HEK293 (cell line): ENCODE measurements around the gene NAPSA.

Source experiments
- BCL11A ChIP-seq: fragments of 450-650 bp; formaldehyde crosslinking; IDR thresholded peaks from 2 replicates; pipeline ENCODE4 v1.5.1; 2016; ENCODE audit warnings: low read depth, missing biosample characterization, missing genetic modification characterization
- FEZF1 ChIP-seq: fragments of 450-650 bp; formaldehyde crosslinking; IDR thresholded peaks from 2 replicates; pipeline ENCODE4 v1.5.1; 2016; ENCODE audit warnings: missing biosample characterization, missing genetic modification characterization
- HOXC10 ChIP-seq: sonication (generic); formaldehyde crosslinking; IDR thresholded peaks from 2 replicates; pipeline ENCODE4 v1.8.1; 2023; ENCODE audit warnings: mild to moderate bottlenecking, missing genetic modification reagents
- IKZF3 ChIP-seq: fragments of 450-650 bp; IDR thresholded peaks from 2 replicates; pipeline ENCODE4 v1.5.0; 2018; ENCODE audit warnings: missing biosample characterization, mild to moderate bottlenecking, missing genetic modification characterization, moderate library complexity
- KLF16 ChIP-seq: fragments of 450-650 bp; formaldehyde crosslinking; IDR thresholded peaks from 2 replicates; pipeline ENCODE4 v1.5.1; 2017; ENCODE audit warnings: missing biosample characterization, missing genetic modification characterization
- KLF8 ChIP-seq: fragments of 450-650 bp; formaldehyde crosslinking; IDR thresholded peaks from 2 replicates; pipeline ENCODE4 v1.5.1; 2016; ENCODE audit warnings: missing biosample characterization, missing genetic modification characterization
- REPIN1 ChIP-seq: fragments of 450-650 bp; formaldehyde crosslinking; IDR thresholded peaks from 2 replicates; pipeline ENCODE4 v1.5.1; 2017; ENCODE audit warnings: missing biosample characterization, missing genetic modification characterization, low read depth
- SP7 ChIP-seq: fragments of 450-650 bp; formaldehyde crosslinking; IDR thresholded peaks from 2 replicates; pipeline ENCODE4 v1.5.1; 2016; ENCODE audit warnings: missing biosample characterization, missing genetic modification characterization
- ZBTB17 ChIP-seq: fragments of 450-650 bp; formaldehyde crosslinking; IDR thresholded peaks from 2 replicates; pipeline ENCODE4 v1.5.1; 2016; ENCODE audit warnings: missing biosample characterization, missing genetic modification characterization
- ZBTB21 ChIP-seq: fragments of 450-650 bp; formaldehyde crosslinking; IDR thresholded peaks from 2 replicates; pipeline ENCODE4 v1.5.1; 2017; ENCODE audit warnings: missing biosample characterization, missing genetic modification characterization
- ZBTB26 ChIP-seq: fragments of 450-650 bp; formaldehyde crosslinking; optimal IDR thresholded peaks from 2 replicates; pipeline ENCODE3; 2016; ENCODE audit warnings: missing biosample characterization, mild to moderate bottlenecking, missing genetic modification characterization
- ZBTB48 ChIP-seq: fragments of 450-650 bp; formaldehyde crosslinking; IDR thresholded peaks from 2 replicates; pipeline ENCODE4 v1.5.1; 2016; ENCODE audit warnings: missing biosample characterization, missing genetic modification characterization
- ZFHX2 ChIP-seq: fragments of 450-650 bp; formaldehyde crosslinking; conservative IDR thresholded peaks from 2 replicates; pipeline ENCODE4 v1.5.1; 2016; ENCODE audit warnings: missing biosample characterization, missing genetic modification characterization
- ZIC2 ChIP-seq: fragments of 450-650 bp; formaldehyde crosslinking; IDR thresholded peaks from 2 replicates; pipeline ENCODE4 v1.5.1; 2016; ENCODE audit warnings: missing biosample characterization, missing genetic modification characterization
- ZNF148 ChIP-seq: fragments of 450-650 bp; formaldehyde crosslinking; IDR thresholded peaks from 2 replicates; pipeline ENCODE4 v1.5.0; 2017; ENCODE audit warnings: missing biosample characterization, missing genetic modification characterization, borderline replicate concordance
- ZNF184 ChIP-seq: fragments of 450-650 bp; IDR thresholded peaks from 2 replicates; pipeline ENCODE4 v1.5.1; 2018; ENCODE audit warnings: missing biosample characterization, mild to moderate bottlenecking, missing genetic modification characterization
- ZNF24 ChIP-seq: fragments of 450-650 bp; formaldehyde crosslinking; IDR thresholded peaks from 2 replicates; pipeline ENCODE4 v1.5.1; 2016; ENCODE audit warnings: missing biosample characterization, missing genetic modification characterization
- ZNF324 ChIP-seq: fragments of 450-650 bp; formaldehyde crosslinking; IDR thresholded peaks from 2 replicates; pipeline ENCODE4 v1.5.1; 2016; ENCODE audit warnings: missing biosample characterization, missing genetic modification characterization
- ZNF335 ChIP-seq: fragments of 450-650 bp; formaldehyde crosslinking; conservative IDR thresholded peaks from 2 replicates; pipeline ENCODE4 v1.5.1; 2016; ENCODE audit warnings: missing biosample characterization, missing genetic modification characterization
- ZNF366 ChIP-seq: fragments of 450-650 bp; formaldehyde crosslinking; conservative IDR thresholded peaks from 2 replicates; pipeline ENCODE4 v1.5.1; 2016; ENCODE audit warnings: missing biosample characterization, missing genetic modification characterization
- ZNF501 ChIP-seq: fragments of 450-650 bp; formaldehyde crosslinking; IDR thresholded peaks from 2 replicates; pipeline ENCODE4 v1.5.1; 2016; ENCODE audit warnings: missing biosample characterization, missing genetic modification characterization
- ZNF514 ChIP-seq: fragments of 450-650 bp; formaldehyde crosslinking; IDR thresholded peaks from 2 replicates; pipeline ENCODE4 v1.5.1; 2016; ENCODE audit warnings: missing biosample characterization, missing genetic modification characterization
- ZNF629 ChIP-seq: fragments of 450-650 bp; formaldehyde crosslinking; IDR thresholded peaks from 2 replicates; pipeline ENCODE4 v1.5.1; 2017; ENCODE audit warnings: missing biosample characterization, missing genetic modification characterization
- ZNF791 ChIP-seq: fragments of 450-650 bp; formaldehyde crosslinking; IDR thresholded peaks from 2 replicates; pipeline ENCODE4 v1.5.1; 2016; ENCODE audit warnings: missing biosample characterization, missing genetic modification characterization
- ZNF830 ChIP-seq: fragments of 450-650 bp; IDR thresholded peaks from 2 replicates; pipeline ENCODE4 v1.5.0; 2018; ENCODE audit warnings: missing biosample characterization, missing genetic modification characterization, low read depth, mild to moderate bottlenecking, moderate library complexity
- TF ChIP-seq, protein P1 (sequence below): fragments of 450-650 bp; formaldehyde crosslinking; IDR thresholded peaks from 2 replicates; pipeline ENCODE4 v1.5.1; 2016; ENCODE audit warnings: missing biosample characterization, missing genetic modification characterization
- TF ChIP-seq, protein P2 (sequence below): fragments of 450-650 bp; formaldehyde crosslinking; conservative IDR thresholded peaks from 2 replicates; pipeline ENCODE4 v1.5.1; 2016; ENCODE audit warnings: low read depth, missing biosample characterization, missing genetic modification characterization
- TF ChIP-seq, protein P3 (sequence below): fragments of 450-650 bp; formaldehyde crosslinking; conservative IDR thresholded peaks from 2 replicates; pipeline ENCODE4 v1.5.1; 2016; ENCODE audit warnings: low read depth, missing biosample characterization, missing genetic modification characterization

The NAPSA gene

GRCh38 chr19:50383852-50384684 lies 18.6 kb upstream of the NAPSA start, which contains the start of gene POLD1 (continued):
- TF ChIP-seq ZIC2 (tag by site-specific recombination), result peak; percentile 42
- TF ChIP-seq KLF16 (tag by site-specific recombination), result peak; percentile 94
- TF ChIP-seq HOXC10 (CRISPR knock-in tag), result 0 out of 2 replicates have a peak, but pooled peaks have one; percentile 57
- peak; percentile 88 for TF ChIP-seq SP7
- no peak for TF ChIP-seq ZNF514 (tag by site-specific recombination)
- peak; percentile 73; the same call in 1 of the 2 replicates for TF ChIP-seq BCL11A (tag by site-specific recombination)
- TF ChIP-seq ZNF324 (tag by site-specific recombination), result peak; percentile 61; the same call in 1 of the 2 replicates
- peak; percentile 92 for TF ChIP-seq ZBTB48 (tag by site-specific recombination)
- TF ChIP-seq, protein P1, sequence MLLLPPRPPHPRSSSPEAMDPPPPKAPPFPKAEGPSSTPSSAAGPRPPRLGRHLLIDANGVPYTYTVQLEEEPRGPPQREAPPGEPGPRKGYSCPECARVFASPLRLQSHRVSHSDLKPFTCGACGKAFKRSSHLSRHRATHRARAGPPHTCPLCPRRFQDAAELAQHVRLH (tag by site-specific recombination), result peak; percentile 72; the same call in 1 of the 2 replicates
- TF ChIP-seq ZNF501, result peak; percentile 63
- peak; percentile 85 for TF ChIP-seq FEZF1 (tag by site-specific recombination)
- TF ChIP-seq IKZF3, result peak; percentile 15; the same call in 1 of the 2 replicates
- TF ChIP-seq KLF8 (tag by site-specific recombination), result peak; percentile 97
- TF ChIP-seq REPIN1 (tag by site-specific recombination), result 0 out of 2 replicates have a peak, but pooled peaks have one; percentile 52
- TF ChIP-seq ZFHX2, result peak; percentile 95
- TF ChIP-seq, protein P2, sequence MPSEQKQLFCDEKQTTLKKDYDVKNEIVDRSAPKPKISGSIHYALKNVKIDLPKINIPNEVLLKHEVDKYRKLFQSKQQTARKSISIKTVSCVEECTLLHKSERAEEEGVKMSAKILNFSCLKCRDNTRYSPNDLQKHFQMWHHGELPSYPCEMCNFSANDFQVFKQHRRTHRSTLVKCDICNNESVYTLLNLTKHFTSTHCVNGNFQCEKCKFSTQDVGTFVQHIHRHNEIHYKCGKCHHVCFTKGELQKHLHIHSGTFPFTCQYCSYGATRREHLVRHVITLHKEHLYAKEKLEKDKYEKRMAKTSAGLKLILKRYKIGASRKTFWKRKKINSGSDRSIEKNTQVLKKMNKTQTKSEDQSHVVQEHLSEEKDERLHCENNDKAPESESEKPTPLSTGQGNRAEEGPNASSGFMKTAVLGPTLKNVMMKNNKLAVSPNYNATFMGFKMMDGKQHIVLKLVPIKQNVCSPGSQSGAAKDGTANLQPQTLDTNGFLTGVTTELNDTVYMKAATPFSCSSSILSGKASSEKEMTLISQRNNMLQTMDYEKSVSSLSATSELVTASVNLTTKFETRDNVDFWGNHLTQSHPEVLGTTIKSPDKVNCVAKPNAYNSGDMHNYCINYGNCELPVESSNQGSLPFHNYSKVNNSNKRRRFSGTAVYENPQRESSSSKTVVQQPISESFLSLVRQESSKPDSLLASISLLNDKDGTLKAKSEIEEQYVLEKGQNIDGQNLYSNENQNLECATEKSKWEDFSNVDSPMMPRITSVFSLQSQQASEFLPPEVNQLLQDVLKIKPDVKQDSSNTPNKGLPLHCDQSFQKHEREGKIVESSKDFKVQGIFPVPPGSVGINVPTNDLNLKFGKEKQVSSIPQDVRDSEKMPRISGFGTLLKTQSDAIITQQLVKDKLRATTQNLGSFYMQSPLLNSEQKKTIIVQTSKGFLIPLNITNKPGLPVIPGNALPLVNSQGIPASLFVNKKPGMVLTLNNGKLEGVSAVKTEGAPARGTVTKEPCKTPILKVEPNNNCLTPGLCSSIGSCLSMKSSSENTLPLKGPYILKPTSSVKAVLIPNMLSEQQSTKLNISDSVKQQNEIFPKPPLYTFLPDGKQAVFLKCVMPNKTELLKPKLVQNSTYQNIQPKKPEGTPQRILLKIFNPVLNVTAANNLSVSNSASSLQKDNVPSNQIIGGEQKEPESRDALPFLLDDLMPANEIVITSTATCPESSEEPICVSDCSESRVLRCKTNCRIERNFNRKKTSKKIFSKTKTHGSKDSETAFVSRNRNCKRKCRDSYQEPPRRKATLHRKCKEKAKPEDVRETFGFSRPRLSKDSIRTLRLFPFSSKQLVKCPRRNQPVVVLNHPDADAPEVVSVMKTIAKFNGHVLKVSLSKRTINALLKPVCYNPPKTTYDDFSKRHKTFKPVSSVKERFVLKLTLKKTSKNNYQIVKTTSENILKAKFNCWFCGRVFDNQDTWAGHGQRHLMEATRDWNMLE (tag by site-specific recombination), result no peak
- TF ChIP-seq, protein P3, sequence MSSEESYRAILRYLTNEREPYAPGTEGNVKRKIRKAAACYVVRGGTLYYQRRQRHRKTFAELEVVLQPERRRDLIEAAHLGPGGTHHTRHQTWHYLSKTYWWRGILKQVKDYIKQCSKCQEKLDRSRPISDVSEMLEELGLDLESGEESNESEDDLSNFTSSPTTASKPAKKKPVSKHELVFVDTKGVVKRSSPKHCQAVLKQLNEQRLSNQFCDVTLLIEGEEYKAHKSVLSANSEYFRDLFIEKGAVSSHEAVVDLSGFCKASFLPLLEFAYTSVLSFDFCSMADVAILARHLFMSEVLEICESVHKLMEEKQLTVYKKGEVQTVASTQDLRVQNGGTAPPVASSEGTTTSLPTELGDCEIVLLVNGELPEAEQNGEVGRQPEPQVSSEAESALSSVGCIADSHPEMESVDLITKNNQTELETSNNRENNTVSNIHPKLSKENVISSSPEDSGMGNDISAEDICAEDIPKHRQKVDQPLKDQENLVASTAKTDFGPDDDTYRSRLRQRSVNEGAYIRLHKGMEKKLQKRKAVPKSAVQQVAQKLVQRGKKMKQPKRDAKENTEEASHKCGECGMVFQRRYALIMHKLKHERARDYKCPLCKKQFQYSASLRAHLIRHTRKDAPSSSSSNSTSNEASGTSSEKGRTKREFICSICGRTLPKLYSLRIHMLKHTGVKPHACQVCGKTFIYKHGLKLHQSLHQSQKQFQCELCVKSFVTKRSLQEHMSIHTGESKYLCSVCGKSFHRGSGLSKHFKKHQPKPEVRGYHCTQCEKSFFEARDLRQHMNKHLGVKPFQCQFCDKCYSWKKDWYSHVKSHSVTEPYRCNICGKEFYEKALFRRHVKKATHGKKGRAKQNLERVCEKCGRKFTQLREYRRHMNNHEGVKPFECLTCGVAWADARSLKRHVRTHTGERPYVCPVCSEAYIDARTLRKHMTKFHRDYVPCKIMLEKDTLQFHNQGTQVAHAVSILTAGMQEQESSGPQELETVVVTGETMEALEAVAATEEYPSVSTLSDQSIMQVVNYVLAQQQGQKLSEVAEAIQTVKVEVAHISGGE (tag by site-specific recombination), result peak; percentile 39
- peak; percentile 63 for TF ChIP-seq ZNF366 (tag by site-specific recombination)
- TF ChIP-seq ZNF791, result no peak
- no peak for TF ChIP-seq ZNF830
- TF ChIP-seq ZNF335 (tag by site-specific recombination), result peak; percentile 87
- TF ChIP-seq ZBTB26, result peak; percentile 99
- TF ChIP-seq ZBTB17 (tag by site-specific recombination), result peak; percentile 66
- peak; percentile 60 for TF ChIP-seq ZNF629 (tag by site-specific recombination)
- TF ChIP-seq ZBTB21 (tag by site-specific recombination), result peak; percentile 23; the same call in 1 of the 2 replicates
- TF ChIP-seq ZNF148, result no peak
- no peak for TF ChIP-seq ZNF184 (tag by site-specific recombination)
- TF ChIP-seq ZNF24 (tag by site-specific recombination), result peak; percentile 78
